HG03558 (cell line): ENCODE measurements around the gene DENND1B.

Experiments
- ATAC-seq: cut with Tn5 transposase; IDR thresholded peaks from one replicate; pipeline ENCODE4 v1.9.1; 2021; ENCODE audit warnings: moderate number of reproducible peaks; ENCODE audit not compliant: unreplicated experiment; ENCODE audit errors: extremely low read depth

DENND1B gene

DNA sequence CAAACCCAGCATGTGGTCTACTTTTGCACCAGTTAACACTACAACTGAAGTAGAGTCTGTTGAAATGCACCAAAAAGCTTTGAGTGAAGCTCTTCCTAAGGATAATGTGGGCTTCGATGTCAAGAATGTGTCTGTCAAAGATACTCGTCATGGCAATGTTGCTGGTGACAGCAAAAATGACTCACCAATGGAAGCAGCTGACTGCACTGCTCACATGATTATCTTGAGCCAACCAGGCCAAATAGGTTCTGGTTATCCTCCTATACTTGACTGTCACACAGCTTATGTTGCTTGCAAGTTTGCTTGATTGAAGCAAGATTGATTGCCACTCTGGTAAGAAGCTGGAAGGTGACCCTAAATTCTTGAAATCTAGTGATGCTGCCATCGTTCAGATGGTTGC, 85.2 kb downstream of the DENND1B start:
- no peak for ATAC-seq

GRCh38 chr1:197688233-197688632, 87.0 kb downstream of the DENND1B start:
- ATAC-seq = no peak

GRCh38 chr1:197686702-197687355, 88.5 kb downstream of the DENND1B start:
- ATAC-seq = no peak

GRCh38 chr1:197686231-197686630, 89.0 kb downstream of the DENND1B start:
- ATAC-seq = no peak

- no peak for ATAC-seq
Measured at GRCh38 chr1:197685785-197686184, 89.5 kb downstream of the DENND1B start.

DNA sequence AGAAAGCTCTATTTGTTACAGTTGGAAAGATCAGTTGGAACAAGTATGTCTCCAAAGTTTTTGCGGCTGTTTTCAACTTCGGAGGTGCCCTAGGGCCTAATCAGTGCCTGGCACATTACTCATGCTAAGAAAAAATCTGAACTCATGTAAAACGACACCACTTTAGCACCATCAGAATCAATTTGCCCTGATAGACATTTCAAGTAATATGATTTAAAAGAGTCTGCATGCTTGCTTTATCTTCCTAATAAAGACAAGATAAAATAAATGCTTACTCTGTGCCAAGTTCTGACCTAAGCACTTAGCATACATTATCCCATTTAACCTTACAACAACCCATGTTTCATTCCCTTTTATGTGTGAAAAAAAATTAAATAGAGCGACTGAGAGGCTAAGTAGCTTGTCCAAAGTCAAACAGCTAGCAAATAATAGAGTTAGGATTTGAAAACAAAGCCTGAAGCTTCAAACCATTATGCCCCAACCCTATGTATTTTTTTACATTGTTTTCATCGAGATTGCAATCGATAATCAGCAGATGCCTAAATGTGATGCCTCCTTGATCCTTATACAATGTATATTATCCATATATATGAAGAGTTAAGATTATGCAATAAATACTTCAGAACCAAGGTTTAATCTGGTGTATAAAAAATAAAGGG, 91.3 kb downstream of the DENND1B start:
- ATAC-seq = no peak

DNA sequence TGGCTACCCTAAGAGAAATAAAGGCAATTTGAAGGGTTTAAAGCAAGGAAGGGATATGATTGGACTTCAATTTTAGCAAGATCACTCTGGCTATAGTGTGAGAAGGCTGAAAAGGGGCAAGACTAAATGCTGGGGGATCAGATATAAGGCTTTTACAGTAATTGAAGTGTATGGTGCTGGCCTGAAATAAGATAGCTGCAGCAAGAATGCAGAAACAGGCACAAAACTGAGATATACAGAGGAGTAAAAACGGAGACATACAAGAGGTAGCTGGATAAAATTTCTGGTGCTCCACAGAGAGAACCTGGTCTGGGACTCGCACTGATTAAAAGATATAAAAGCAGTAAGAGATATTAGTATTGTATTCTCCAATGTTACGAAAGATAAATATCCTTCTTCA, 92.0 kb downstream of the DENND1B start:
- ATAC-seq = no peak

DNA sequence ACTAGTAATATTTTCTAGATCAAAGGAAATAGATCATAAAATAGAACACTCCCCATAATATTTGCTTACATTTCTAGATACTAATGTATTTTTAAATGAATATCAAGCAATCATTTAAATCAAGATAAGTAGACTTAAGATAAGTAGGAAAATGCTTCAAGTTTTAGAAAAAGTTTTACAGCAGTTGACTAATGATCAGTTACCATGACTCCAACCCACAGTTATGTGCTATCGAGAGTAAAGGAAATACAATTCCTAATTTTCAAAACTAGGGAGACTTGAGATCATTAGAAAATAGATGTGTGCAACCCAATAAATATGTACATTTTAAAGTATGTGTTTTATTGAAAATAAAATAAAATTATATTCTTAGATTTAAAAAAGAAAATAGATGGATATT, 95.0 kb downstream of the DENND1B start:
- no peak for ATAC-seq

DNA sequence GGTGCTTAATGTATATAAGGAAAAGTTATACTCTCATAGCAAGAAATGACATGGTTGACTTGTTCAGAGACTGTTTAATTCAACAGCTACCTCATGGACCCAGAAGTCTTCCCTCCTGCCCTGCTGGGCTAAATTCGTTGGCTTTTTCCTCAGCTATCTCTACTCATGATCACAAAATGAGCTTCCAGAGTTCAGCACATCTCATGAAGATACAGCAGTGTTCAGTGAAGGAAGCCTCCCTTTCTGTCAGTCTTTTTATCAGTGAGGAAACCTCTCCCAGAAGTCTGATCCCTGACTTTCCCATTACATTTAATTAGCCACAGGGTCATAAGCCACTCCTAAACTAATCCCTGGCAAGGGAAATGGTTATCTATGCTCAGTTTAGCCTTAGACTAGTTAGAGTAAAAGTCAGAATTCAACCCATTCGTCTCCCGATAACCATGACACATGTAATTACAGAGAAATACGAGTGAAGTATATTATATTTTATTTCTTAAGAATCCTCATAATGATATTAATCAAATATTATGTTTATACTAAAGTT, 97.5 kb downstream of the DENND1B start:
- ATAC-seq = no peak

DNA sequence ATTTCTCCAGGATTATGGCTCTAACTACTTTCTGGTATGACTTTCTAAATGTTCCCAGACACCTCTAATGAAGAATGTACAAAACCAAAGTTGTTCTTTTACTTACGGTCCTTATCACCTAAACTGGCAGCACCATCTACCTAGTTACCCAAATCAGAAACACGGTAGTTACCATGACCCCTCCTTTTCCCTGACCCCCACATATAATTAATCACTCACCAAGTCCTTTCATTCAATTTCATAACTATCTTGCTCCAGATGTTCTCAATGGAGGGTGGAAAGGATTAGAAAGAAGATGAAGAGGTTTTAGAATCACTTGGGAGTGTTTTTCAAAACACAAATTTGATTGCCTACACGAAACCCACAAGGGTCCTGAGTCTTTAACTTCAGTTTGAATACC, 98.0 kb downstream of the DENND1B start:
- no peak for ATAC-seq

DNA sequence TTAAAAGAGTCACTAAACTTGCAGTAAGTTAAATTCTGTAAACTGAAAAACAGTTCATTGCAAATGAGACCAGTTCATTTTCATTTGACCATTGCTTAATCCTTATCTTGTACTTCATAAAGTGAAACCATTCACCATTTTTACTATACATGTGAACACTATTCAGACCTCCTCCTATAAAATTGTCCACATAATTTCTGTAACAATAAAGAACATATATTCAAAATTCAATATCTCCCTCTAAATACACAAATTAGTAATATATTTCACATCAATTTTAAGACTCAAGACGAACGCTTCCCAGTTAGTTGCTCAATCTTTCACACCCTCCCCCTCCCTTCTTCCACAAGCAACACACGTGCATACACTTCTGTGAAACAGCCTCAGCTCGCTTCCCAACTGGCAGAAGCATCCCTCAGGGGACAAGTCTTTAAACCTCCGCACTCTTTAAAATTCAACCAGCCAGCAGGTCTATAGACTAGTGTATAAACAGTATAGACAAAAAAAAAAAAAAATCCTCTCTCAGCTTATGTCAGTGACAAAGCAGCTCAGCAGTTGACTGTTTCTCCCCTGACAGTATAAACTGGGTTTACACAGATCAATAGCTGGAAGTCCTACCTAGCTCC, 99.6 kb downstream of the DENND1B start:
- no peak for ATAC-seq

GRCh38 chr1:197674286-197674685, 101.0 kb downstream of the DENND1B start:
- no peak for ATAC-seq

DNA sequence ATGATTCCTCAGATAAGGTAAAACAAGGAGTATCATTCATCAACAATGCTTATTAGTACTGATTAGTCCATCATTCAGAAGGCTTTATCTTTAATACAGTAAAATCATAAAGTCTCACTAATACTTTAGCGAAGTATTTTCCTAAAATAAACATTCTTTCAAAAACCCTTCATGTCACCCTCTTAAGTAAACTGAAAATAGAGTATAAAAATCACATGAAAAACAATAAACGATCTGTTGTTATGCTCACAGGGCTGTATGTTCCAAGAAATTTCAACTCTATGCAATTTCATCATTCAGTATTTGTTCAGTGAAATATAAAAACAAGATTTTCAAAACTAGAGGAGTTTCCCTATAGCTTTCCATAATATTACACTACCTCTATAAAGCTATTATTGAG, 102.0 kb downstream of the DENND1B start:
- no peak for ATAC-seq

GRCh38 chr1:197672347-197672746, 102.9 kb downstream of the DENND1B start:
- ATAC-seq = no peak

GRCh38 chr1:197671920-197672319, 103.4 kb downstream of the DENND1B start:
- ATAC-seq = no peak

DNA sequence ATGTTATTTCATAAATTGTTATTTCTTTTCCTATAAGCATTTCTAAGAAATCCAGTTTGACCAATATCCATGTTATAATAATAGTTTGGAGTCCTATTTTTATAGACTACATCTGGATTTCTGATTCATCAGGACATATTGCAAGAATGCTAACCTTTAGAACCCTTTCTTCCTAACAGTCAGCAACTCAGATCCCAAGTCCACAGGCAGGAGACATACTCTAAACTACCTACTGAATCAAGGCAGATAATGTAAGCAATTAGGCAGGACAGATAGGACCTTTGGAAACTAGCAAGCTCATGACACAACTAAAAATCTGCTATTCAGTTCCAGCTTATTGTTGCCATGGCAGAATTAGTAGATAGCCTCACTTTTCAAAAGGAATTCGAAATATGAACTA, 104.1 kb downstream of the DENND1B start:
- ATAC-seq = no peak

GRCh38 chr1:197666769-197667285, 108.5 kb downstream of the DENND1B start:
- ATAC-seq = no peak

DNA sequence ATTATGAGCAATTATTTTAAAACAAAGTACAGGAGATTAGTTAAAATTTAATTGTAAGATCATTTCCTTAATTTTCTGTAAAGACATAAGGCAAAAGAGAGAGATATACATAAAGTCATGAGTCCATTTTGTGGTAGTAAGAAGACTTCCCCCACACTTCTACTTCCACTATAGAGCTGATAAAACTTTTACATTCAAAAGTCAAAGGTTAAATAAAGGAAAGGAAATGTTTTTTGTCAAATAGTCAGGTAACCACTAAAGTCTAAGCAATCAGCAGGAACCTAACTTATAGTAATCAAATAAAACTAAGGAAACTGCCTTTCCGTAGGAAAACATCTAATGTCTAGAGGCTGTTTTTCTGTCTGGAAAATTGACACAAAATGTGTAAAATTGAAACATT, 110.9 kb downstream of the DENND1B start:
- ATAC-seq = no peak

DNA sequence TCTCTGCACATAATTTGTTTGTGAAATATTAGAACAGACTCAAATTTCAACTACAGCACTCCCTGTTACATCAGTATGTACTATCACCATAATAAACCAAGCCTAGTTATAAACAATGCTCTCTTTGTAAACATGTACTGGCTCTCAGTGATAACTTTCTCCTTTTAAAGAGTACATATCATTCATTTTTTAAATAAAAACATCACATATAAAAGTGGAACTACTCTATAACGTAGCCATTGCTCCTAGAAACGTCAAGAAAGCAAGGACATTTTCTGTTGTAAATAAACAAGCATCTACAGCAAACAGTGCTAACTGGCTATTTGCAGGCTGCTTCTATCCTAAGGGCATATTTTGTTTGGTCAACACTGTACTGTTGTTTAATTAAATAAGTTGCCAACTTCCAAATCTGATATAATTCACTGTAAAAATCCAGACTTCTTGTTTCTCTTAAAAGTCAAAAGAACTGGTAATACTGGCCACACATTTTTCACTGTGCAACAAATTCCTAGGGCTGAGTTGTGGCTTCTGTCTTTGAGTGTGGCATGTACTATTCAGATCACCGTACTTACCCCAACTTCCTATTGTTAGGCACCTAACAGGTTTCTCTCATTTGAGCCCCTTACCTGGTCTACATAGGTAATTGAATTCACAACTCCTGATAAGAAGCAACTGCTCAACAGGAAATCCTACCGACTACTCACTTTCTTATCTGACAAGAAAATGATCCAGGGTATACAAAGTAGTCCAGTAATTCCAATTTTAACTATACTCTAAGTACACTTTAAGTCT, 111.9 kb downstream of the DENND1B start:
- ATAC-seq = no peak

- no peak for ATAC-seq
Measured at GRCh38 chr1:197660389-197660788, 114.9 kb downstream of the DENND1B start.
